Muscle of arm (tissue), 12 donors: ENCODE data around the gene KRT81. TPM values are rescaled to one million over a fixed set of nuclear protein-coding genes. Genes with fewer than 3 reads are reported as not detected.
A peak's percentile ranks its signal among the peaks of the same experiment; 100 is the strongest.
"Not testable (repeated sequence)": the region's sequence is repeated elsewhere in the genome, so short reads cannot be mapped to it uniquely, and the experiment has no call there.

Experiments used
- DNase-seq: peaks from one replicate; pipeline ENCODE4 v3.0.0-alpha.2; 2013
- polyA plus RNA-seq, 12 donors: library from polyadenylated mRNA; unstranded; fragments of 120-200 nt; gene quantifications; one replicate each; pipeline ENCODE4 v1.2.1, GENCODE V29; 2013; ENCODE audit not compliant: insufficient read length in 12 of 12

KRT81 gene
- polyA plus RNA-seq, 12 donors: 0.08 to 0.25 (median 0.14) TPM; not detected in 5

DNA sequence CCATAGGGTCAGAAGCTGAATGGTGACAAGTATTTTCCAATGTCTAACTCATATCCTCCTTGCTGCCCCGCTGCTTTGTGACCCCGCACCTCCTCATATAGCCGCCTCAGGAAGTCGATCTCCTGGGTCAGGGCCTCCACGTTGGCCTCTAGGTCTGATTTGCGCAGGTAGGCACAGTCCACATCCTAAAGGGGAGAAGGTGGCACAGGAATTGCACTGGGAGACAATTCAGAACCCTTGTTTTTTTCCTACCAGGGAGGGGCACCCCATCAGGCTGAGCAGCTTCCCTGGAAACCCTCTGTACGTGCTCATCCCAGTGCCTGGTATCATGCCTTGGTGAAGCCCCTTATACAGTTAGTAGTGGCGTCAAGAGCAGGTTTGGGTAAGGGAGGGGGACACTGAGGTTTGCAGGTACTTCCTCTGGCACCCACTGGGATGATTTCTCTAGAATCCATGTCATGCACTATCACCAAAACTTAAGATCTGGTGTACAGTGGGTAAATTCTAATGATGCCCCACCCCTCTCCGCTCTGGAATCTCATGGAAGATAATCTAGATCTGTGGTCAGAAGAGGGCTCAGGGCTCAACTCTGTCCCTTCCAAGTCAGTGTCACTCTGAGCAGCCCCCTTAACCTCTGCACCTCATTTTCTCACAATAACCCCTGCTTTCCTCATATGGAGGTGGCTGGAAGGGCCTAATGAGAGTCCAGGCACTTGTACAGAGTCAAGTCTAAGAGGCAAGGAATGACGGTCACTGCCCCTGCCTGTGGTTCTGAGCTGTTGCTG is 37.0 kb downstream of the KRT81 start:
- no peak for DNase-seq

DNA sequence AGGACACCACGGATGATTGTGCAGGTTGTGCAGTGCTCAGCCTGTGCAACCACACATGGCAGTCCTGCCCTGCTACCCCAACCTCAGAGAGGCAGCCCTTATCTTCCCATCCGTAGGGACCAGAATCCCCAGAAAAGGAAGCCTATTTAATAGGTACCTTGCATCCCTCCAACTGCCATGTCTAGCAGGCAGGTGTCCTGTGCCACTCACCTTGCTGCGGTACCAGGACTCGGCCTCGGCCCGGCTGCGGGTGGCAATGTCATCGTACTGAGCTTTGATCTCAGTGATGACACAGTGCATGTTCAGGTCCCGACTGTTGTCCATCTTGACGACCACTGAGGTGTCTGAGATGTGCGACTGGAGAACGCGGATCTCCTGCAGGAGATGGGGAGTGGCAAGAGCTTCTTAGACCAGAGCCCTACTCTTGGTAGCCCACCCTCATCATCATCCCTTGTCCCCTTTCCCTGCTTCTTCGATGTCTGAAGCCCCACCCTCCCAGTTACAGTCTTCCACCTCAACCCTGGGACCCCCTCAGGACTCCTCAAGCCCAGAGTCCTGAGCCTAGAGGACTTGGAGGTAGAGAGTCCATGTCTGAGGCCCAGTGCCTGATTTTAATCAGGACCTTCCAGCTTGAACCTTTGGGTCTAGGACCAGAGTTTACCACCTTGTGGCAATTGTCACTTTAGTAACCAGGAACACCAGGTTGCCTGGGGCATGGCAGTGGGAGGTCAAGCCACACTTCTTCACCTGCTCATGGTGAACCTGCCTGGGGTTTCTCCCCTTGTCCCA is 37.7 kb downstream of the KRT81 start:
- DNase-seq: no peak

DNA sequence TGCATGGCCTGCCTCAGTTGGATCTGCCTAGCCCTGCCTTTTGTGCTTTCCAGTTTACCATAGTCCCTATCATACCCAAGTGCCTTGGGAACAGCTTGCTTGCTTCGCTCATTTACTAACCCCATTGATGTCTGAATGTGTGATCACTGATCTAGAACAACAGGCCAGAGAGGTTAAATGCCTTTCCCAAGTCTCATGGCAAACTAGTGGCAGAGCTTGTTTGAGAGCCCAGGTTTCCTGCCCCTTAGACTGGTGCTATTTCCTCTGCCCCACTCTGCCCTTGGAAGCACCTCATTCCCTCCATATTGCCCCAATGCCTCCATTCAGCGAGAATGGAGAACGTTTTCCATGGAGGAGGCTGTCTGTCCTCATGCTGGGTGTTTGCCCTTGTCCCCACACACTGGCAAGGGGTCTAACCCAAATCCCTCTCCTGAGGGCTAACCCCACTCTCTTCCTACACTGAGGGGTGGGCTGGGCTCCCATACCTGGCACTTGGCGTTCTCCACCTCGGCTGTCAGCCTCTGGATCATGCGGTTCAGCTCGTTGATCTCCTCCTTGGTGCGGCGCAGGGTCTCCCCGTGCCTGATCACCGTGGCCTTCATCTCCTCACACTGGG is 38.5 kb downstream of the KRT81 start:
- no peak for DNase-seq

DNA sequence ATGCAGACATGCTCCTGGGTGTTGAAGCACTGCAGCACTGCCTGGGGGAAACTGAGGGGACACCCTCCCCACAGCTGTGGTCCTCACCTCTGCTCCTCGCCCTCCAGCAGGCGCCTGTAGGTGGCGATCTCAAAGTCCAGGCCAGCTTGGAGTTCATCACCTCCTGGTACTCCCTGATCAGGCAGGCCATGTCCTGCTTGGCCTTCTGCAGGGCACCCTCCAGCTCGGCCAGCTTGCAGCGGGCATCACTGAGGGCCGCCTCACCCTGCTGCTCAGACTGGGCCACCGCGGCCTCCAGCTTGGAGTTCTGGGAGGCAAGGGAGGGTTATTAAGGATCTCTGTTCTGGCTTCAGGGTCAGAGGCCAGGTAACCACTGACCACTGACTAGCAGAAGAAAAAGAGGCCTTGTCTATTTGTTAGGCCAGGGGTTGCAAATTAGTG is 39.1 kb downstream of the KRT81 start:
- DNase-seq: not testable (repeated sequence)

DNA sequence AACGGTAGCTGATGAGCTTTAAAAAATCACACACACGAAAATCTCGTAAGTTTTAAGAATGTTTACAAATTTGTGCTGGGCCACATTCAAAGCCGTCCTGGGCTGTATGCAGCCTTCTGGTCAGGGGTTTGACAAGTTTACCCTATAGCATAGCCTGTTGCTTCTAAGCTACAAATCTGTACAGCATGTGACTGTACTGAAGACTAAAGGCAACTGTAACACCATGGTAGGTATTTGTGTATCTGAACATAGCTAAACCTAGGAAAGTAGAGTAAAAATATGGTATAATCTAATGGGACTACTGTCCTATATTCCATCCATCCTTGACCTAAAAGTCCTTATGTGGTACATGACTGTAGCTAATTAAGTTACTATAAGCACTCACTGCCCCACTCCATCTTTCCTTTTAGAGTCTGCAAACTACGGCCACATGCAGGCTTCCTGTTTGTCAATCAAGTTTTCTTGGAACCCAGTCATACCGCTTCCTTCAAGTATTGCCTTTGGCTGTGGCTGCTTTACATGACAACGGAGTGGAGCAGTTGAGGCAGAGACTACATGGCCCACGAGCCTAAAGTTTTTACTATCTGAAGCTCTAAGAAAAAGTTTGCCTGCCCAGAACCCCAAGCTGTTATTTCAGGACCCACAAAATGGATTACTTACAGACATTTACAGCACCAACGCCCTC is 39.8 kb downstream of the KRT81 start:
- DNase-seq: no peak

DNA sequence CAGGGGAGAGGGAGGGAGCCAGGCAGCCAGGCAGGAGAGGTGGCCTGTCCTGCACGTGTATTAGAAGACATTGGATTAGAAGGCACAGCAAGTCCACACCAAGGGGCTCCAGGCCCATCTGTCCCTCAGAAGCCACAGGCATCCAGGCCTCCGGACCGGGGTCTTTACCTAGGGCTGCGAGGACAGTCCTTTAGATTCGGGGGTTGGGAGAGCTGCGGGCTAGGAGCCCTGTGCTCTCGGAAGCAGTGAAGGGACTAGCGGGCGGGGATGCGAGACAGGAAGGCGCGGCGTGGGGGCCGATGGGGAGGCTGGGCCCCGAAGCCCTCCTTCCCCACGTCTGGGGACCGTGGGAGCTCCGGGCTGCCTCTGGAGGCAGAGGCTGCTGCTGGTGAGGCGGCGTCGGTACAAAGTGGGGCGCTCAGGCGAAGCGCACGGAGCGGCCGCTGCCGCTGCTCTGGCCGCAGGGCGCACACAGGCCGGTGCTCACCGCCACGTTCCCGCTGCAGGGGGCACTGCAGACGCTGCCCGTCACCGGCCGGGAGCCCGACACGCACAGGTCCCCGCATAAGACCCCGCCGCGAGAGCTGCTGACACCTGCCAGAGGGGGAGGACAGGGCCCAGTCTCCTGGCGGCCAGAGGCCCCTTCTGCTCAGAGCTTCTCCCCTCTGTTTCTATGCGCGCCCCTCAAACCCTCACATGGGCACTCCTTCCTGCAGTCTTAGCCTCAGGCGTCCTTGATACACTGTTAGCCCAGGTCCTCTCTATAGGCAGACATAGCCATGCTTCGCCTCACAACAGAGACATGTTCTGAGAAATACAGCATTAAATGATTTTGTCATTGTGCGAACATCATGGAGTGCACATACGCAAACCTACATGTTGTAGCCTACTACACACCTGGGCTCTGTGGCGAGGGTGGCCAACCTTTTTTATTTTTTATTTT is 41.0 kb downstream of the KRT81 start:
- DNase-seq: no peak

DNA sequence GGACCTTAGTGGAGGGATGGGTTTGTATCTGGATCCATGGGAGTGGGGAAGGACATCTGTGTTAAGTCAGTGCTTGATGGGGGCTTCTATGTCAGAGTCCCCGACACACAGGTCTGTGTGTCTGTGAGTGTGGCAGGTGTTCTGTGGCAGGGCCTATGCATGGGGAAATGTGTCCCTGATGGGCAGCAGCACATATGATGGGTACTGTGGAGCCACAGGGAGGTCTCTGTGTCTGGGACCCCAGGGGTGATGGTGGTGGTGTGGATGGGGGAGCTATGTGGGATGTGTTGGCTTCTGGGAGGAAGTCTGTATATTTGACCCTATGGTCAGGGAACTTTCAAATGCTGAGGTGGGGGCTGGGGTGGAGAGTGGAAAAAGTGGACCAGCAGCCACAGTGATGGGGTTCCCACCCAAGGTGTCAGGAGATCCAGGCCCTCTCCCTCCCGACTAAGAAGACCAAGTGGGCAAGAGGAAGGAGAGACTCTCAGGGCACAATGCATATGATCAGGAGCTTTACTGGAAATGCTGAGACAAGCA is 41.8 kb downstream of the KRT81 start:
- DNase-seq: no peak

DNA sequence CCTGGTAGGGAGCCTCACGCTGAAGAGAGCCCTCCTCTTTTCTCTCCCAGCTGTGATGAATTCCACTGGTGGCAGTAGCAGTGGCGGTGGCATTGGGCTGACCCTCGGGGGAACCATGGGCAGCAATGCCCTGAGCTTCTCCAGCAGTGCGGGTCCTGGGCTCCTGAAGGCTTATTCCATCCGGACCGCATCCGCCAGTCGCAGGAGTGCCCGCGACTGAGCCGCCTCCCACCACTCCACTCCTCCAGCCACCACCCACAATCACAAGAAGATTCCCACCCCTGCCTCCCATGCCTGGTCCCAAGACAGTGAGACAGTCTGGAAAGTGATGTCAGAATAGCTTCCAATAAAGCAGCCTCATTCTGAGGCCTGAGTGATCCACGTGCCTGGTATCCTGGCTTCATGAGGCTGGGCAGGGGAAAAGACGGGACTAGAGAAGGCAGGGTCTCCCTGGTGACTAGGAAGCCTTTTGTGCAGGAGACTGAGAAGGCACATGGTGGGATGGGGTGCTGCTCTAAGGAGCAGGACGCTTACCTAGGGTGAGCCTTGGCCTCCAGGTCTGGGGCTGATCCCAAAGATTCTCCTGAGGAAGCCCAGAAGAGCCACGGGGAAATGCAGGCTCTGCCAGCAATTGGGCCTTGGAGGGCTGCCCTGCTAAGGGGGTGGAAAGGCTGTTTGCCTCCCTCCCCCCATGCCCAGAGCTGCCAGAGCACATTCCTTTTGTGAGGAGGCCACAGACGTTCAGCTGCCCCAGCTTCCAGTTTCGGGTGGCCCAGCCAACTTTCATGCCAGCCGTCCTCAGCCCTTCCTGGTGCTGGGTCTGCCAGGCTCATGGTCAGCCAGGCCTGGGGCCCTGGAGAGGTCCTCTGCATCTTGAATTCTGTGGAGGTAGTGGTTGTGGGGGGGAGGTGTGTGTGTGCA is 42.5 kb downstream of the KRT81 start:
- DNase-seq: peak; percentile 25

DNA sequence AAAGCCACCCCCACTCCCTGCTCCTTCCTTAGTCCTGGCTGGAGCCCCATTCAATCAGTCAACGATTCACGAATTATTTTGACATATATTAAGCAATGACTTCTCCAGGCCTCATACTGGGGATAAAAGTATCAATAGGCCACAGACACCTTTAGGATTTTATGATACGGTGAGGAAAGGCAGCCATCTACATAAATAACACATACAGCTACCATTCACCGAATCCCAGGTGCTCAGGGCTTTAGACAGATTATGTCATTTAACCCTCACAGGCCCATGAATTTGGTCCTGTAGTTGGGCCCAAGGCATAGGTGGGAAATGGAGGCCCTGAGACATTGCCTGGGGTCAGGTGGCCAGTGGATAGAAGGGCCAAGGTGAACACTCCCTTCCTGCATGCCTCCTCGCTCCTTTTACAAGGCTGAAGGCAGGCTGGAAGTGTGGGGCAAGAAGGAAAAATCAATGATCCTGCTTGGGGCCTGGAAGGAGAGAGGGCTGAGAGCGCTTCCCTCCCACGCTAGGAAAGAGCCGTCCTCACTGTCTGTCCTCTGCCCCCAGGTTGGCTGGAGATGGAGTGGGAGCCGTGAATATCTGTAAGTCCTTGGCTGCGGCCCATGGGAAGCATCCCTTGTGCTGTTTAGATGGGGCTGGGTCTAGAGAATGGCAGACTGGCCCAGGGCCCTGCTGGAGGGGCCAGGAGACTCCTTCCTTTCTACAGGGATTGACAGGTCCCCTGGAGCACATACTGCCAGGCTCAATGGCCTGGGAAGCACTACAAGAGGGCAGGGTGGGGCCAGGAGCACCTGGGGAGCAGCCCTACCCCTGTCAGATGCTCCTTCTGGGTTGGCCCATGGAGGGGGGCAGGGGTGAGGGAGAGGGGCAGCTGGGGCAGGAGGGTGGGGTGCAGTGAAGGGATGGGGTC is 43.5 kb downstream of the KRT81 start:
- no peak for DNase-seq

DNA sequence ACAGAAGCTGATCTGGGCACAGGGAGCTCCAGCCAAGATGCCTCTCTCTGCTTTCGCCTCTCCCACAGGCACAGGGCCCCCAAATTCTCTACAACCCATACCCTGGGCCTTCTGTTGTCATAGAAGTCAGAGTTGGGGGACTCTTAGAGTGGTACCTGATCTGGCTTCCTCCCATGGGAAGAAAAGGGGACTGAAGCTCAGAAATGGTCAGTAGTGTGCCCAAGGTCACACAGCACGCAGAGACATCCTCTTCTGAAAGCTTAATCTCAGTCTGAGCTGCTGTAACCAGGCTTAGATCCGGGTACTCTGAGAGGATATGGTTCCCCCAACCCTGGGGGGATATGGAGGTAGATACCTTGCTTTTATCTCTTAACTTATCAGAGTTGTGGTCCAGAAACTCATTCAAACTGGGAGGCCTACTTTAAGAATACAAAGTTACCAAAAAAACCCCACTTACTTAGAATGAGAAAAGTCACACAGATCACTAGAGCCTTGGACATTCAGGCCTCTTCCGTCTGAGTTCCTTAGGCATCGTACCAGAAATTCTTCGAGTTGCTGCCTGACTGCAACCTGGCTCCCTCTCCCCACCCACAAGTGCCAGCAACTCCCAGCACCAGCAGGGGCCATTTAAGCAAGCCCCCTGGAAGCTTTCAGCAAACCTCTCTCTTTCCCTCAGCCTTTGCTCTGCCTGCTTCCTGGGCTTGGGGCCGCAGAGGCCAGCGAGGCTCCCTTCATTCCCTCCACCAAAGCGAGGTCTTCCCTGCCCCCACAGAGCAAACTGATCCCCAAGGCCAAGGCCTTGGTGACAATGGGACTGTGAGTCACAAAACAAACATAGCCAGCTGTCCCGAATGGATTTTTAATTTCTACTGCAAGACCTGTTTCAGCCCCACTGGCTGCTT is 44.4 kb downstream of the KRT81 start:
- no peak for DNase-seq

DNA sequence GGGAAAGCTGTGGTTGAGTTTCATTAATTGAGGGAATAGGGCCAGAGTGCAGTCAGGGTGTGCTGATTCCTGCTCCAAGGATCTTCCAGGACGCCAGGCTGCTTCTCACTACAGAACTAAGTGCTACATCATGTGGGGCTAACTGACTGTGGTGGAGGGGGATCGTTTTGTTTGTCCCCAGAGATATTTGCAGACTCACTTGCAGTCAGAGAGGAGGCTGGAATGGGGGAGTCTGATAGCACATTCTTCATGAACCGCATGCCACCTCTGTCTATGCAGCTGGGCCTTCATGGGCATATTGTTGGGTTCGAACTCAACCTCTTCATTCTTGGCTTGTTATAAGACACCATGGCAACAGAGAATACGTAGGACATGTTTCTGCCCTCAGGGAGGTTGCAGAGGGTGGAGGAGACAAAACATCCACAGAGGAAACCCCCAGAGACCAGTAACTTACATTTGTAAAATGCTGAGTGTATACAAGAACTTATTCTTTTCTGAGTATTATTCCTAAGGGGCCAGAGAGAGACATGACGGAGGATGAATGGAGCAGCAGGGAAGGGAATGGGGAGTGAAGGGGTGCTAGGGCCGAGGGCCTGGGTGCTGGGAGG is 45.3 kb downstream of the KRT81 start:
- DNase-seq: no peak

DNA sequence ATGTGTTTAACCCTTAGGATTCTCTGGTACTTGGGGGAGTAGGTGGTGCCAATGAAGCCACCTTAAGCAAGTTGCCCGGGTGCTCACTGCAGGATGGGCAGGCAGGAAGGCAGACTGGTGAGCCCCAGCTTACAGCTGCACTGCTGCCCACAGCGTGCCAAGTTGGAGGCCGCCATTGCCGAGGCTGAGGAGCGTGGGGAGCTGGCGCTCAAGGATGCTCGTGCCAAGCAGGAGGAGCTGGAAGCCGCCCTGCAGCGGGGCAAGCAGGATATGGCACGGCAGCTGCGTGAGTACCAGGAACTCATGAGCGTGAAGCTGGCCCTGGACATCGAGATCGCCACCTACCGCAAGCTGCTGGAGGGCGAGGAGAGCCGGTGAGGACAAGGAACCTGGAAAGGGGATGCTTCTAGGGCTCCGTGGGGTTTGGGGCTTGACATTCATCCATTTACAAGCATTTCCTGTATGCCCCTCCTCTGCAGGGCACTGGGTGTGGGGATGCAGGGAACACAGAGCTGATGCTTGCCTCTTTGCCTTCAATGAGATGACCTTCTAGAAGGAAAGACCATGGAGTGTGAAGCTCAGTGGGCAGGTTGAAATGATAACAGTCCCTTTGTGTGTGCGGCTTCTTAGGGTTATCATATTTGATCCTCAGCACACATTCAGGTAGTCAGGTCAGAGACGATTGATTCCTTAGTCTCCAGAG is 45.9 kb downstream of the KRT81 start:
- no peak for DNase-seq

DNA sequence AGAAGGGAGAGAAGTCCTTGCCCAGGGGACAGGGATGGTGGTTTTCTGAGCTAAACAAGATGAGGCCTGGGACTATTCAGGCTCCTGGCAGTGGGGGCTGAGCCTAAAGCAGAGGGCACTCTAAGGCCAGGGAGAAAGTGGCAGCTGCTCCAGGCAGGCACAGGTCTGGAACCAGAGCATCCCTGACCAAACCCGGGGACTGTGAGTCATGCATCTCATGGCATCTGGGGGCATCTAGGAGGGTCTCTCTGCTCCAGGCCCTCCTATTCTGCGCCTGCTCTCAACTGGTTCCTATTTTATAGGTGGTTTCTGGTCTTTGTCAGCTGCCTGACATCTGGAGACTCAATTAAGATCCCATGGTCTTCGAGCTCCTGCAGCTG is 46.7 kb downstream of the KRT81 start:
- no peak for DNase-seq

DNA sequence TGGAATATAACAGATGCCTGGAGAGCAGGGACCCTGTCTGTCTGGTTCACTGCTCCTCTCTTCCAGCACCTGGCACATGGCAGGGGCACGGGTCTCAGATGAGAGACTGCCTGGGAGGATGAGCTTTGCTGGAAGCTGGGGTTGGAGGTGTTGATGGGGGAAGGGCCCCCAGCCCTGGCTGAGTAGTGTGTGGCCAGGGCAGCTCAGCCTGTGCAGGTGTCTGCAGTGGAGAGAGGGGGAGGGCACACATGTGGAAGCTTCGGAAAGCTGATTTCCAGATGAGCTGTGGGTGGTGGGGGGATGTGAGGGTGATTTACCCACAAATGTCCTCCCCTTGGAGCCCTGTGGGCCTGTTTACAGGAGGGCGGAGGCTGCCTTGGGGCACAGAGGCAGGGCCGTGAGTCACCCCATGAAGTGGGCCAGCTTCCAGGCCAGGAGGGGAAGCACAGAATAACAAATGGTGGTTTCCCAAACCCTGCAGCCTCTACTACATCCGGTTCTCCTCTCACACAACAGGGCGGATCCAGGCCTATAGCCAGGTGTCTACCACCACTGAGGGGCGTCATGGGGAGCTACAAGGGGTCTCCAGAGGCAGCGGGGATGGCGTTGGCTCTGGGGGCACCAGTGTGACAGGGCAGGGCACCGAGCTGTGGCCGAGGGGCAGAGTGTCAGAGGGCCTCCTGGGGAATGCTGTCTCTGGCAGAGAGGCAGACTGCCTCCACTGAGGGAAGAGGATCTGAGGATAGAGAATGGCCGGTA is 47.3 kb downstream of the KRT81 start:
- DNase-seq: no peak

DNA sequence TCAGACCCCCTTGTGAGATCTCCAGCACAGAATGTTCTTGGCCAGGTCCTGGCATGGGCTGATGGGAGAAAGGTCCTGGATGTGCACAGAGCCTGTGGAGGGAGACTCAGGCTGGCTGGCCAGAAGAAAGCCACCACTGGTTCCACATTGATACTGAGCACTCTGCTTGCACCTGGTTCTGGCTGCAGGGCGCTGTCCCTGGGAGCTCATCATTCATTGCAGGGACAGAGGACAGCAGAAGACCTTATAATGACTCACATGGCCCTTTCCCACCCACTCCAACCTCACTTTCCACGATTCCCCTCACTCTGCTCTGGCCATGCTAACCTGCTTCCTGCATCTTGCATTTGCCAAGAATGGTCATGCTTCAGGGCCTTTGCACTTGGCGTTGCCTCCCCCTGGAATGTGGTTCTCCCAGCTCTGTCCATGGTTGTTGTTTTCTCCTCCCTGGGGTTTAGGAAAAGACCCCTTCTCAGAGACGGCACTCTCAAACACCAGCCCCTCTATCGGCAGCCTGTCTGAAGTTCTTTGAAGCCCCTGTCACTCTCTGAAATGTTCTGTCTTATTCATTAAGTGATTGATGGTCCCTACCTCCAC is 48.0 kb downstream of the KRT81 start:
- DNase-seq: no peak
